Measurements from ENCODE around the gene DPP9.
A peak's percentile ranks its signal among the peaks of the same experiment; 100 is the strongest.
"Not testable (repeated sequence)": the region's sequence is repeated elsewhere in the genome, so short reads cannot be mapped to it uniquely, and the experiment has no call there.

Gene DPP9

DNA sequence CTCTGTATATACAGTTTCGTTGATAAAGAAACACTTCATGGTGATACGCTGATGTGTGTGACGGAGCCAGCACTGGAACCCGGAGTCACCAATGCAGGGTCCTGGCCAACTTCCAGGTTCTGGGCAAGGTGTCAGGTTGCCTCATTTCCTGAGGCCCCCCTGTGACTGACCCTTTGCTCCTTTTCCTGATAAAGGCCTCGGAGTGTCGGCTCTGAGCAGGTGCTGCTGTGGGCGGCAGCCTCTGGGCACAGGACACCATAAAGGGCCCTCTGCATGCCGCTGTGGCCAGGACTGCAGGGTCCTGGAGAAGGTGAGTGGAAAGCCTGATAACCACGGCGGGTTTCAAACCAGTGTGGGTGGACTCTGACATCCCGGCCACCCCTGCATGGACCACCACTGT is 36.2 kb downstream of the DPP9 start:
- DNase-seq (ENCODE audit: low read depth in 2 of 2), result no peak

DNA sequence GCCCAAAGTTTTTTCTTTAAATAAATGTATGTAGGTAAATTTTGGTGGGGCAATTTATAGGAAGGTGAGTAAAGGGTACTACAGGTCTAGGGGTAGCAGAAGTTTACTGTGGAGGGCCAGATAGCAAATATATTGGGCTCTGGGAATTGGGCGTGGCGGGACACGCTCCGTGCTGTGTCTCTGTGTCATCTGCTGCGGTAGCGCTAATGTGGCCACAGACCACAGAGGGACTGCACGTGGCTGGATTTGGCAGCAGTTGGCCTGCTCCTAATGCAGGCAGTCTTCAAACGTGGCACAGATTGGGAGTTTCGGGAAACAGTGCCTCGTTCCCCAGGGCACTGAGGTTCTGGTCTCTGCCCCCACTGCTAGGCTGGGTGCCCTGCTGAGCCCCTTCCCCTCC is 36.9 kb downstream of the DPP9 start:
- DNase-seq (ENCODE audit: low read depth in 2 of 2), result no peak

DNA sequence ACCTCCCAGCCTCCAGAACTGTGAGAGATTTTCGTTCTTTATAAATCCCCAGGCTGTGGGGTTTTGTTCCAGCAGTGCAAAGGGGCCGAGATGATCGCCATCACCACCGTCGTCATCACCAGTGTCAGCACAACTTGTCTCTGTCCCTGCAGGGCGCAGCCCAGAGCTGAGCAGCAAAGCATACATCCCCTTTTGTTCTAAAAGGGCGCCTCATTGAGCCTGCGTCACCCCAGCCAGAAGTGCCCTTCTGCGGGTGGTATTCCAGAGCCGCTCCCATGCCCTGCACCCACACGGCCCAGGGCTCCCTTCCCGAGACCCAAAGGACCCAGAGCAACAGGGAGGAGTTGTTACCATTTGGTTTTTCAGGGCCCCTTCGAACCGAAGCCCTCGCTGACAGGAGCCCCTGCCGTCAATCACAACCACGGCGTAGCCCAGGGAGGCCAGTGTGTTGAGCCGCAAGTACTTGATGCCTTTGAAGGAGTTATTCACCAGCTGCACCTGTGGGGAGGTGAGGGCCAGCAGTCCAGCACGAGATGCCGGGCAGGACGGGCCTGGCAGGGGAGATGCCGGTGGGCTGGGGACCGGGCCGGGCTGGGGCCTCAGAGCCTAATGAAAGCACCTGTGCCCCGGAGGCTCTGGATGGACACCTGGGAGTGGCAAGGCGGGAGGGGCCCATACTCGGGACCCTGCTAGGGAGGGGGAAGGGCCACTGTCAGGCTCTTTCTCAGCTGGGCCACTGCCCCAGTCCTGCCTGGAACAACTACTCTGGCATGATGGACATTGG is 39.1 kb downstream of the DPP9 start:
- DNase-seq (ENCODE audit: low read depth in 2 of 2), result no peak

DNA sequence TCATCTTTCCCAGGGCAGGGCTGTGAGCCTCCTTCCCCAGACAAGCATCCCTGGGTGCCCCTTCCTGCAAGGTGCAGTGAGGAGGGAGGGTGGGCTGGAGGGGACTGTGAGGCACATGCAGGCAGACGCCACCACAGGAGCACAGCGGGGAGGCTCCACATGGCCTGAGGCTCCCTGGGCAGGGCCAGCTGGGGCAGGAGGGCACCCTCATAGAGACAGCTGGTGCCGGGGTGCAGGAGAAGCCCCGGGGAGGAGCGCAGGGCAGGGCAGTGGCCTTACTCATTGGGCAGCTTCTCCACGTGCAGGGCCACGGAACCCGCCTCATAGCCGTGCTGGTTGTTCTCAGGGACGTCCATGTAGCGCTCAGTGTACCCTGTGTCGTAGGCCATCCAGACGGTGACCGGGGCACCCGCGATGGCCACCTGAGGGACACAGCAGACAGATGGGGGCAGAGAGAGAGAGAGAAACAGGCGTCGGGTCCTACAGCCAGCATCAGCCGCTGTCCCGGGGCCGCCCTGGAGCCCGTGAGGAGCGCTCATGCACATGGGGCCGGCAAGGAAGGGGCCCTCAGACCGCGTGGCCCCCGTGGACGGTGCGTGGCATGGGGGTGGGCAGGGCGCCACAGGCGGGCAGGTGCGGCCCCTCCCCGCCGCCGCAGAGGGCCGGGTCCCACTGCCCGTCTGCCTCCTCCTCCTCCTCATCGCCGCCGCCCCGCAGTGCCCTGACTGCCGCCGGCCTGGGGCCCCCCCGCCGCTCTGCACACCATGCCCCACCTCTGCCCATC is 41.0 kb downstream of the DPP9 start:
- no peak for DNase-seq (ENCODE audit: low read depth in 2 of 2)

DNA sequence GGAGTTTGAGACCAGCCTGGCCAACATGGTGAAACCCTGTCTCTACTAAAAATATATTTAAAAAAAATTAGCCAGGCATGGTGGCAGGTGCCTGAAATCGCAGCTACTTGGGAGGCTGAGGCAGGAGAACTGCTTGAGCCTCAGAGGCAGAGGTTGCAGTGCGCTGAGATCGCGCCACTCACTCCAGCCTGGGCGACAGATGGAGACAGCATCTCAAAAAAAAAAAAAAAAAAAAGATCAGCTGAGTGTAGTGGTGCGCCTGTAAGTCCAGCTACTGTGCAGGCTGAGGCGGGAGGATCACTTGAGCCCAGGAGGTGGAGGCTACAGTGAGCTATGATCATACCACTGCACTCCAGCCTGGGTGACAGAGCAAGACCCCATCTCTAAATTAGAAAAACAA is 43.6 kb downstream of the DPP9 start:
- DNase-seq (ENCODE audit: low read depth in 2 of 2), result not testable (repeated sequence)

DNA sequence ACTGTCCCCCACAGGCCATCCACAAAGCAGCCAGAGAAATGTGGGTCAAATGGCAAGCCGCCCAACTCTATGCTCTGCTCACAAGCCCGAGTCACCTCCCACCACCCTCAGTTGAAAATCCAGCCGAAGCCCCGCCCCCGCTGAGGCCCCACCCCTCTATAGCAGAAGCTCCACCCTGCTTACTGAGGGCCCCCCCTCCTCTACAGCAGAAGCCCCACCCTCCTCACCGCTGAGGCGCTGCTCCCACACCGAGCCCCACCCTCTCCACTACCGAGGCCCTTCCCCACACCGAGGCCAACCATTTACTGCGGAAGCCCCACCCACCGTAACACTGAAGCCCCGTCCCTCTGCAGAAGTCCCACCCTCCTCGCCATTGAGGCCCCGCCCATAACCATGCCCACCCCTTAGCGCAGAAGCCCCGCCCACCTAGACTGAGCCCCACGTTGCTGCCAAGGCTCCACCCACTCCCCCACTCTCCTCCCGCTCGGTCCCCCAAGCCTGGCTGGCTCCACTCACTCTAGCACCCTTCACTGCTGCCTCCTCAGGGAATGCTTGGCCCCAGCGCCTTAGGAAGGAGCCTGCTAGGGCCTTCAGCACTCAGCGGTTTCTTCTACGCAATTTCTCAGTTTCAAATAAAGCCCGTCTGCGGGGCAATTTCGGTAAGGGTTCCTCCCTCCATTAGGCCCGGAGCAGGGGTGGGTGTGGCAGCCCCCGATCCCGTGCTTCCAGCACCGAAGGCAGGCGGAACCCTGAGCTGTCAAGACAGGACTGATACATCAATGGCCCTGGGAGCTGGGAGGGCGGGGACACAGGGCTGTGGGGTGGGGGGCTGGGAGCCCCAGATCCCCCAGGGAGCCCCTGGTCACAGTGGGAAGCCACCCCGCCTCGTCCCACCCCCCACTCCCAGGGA is 44.5 kb downstream of the DPP9 start:
- DNase-seq (ENCODE audit: low read depth in 2 of 2), result no peak

DNA sequence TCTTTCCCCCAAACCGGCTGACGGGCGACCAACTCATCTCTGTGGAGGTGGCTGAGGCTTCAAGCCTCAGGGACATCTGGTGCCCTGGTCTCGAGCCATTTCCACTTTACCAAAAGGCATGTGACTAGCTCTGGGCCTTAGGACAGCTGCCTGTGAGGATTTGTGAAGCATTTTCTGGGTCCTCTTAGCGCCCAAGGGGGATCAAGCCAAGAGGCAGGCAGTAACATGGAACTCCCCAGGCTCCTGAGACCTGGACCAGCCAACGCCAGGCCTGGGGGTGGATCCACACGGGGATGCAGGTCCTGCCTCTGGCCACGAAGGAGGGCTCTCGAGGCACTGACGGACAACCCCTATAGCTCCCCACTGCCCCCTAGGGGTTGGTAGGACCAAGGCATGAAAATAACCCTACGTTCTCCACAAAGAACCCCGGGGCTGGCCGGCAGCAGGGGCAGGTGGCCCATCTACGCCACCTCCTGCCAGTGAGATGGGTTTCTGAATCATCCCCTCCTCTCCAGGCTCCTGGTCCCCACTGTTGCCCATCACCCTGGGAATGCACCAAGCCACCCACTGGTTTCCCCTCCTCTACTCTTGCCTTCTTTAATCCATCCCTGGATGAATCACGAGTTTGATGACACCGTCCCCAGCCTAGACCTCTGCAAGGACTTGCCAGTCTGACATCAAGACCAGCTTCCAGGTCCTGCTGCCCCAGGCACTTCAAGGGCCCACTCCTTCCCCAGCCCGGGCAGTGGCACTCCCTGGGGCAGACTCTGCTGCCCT is 46.5 kb downstream of the DPP9 start:
- no peak for DNase-seq (ENCODE audit: low read depth in 2 of 2)

DNA sequence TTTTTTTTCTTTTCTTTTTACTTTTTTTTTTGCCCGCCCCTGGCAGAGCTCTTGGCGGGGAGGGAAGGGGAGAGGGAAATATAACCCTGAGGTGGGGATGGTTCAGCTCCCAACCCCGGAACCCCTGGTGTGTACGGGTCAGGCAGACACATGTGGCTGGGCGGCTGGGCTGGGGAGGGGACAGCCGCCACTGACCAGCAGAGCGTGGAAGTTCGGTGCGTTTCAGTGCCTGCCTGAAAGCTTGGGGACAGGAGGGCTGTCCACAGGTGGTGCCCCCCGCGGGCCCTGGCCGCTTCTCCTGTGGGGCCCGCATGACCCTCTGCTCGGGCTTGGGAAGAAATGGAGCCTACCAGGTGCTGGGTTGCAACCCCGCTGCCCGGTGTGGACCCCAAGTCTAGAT is 48.3 kb downstream of the DPP9 start:
- no peak for DNase-seq (ENCODE audit: low read depth in 2 of 2)

DNA sequence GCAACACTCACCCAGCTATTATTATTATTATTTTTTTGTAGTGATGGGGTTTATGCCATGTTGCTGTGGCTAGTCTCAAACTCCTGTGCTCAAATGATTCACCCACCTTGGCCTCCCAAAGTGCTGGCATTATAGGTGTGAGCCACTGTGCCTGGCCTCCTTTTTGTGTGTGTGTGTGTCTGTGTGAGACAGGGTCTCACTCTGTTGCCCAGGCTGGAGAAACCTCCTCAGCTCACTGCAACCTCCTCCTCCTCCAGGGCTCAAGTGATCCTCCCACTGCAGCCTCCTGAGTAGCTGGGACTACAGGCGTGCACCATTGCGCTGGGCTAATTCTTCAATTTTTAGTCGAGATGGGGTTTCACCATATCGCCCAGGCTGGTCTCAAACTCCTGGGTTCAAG is 49.9 kb downstream of the DPP9 start:
- no peak for DNase-seq (ENCODE audit: low read depth in 2 of 2)

DNA sequence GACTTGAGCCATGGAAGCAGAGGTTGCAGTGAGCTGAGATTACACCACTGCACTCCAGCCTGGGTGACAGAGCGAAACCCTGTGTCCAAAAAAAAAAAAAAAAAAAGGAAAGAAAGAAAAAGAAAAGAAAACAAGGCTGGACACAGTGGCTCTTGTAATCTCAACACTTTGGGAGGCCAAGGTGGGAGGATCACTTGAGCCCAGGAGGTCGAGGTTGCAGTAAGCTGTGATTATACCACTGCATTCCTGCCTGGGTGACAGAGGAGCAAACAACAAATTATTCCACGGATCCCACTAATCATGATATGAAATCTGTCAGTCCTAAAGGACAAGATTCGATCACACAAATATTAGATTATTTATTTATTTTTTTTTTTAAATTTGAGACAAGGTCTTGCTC is 50.4 kb downstream of the DPP9 start:
- no peak for DNase-seq (ENCODE audit: low read depth in 2 of 2)

DNA sequence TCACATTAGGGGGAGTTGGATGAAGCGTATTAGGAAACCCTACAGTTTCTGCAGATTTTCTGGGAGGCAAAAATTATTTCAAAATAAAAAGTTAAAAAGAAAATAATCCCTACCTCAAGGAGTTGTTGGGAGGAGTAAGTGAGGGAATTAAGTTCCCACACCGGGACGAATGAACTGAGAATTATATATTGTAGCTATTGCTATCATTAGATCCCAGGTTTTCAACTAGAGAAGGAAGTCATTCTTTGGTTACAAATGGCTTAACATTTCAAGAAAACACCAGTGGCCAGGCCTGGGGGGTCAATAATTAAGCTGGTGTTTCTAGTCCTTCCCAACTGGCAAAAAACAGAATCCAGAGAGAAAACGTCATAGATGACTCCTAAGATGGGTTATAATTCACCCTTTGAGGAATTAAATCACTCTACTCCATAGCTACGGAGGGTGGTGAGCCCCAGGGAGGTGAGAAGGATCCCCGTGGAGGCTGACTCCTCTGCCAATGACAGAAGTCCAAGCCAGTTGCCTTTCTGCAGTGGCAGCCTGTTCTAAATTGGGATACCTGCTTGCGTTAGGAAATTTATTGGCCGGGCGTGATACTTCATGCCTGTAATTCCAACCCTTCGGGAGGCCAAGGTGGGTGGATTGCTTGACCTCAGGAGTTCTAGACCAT is 52.3 kb downstream of the DPP9 start:
- no peak for DNase-seq (ENCODE audit: low read depth in 2 of 2)

DNA sequence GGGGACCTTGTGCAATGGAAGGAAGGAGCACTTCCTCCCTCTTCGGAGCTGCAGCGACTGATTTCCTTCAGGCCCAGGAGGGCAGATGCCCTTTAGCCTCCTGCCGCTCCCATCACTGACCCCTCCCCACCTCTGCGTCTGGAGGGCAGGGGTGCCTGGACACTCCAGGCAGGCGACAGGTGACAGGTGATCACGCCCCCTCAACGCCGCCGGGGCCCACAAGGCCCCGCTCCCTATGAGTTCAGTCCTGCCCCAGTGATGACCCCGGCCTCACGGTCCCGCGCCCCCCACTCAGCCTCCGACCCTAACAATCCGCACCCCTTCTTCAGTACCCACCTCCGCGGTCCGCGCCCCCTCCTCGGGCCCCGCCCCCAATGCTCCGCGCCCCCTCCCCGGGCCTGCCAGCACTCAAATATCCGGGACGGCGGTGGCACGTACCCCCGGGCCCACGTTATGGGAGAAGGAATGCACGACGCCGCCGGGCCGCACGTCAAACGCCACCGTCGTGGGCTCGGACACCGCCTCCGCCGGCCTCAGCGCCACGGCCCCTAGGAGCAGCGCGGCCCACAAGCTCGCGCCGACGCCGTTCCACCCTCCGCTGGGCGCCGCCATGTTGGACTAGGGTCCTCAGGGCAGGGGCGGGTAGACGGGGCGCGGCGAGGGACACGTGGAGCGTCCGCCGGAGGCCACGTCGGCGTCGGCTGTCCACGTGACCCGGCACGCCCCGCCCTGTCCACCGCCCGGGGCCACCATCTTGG is 53.7 kb downstream of the DPP9 start, which contains the start of gene MYDGF:
Gene MYDGF (minus strand): TSS at position 620 of the 758 bp plus-strand sequence. CDS start 8 bp downstream, at position 612.
- peak; percentile 84 to 93 for DNase-seq (ENCODE audit: low read depth in 2 of 2)

DNA sequence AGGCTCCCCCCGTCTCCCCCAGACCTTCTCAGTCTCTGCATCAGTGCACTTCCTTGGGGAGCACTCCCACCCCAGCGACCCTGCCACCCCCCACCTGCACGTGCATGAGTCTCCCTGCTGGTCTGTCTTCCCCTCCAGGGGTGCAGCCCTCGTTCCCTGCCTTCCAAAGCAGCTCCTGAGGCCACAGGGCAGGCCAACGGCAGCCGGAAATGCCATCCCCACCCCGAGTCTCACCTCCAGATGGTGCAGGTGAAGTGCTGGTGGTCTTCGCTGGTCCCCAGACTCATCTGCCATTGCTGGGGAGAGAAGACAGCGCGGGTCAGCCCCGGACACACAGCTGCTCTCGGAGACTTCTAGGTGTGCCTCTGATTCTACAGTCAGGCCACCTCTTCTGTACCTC is 59.0 kb downstream of the DPP9 start:
- DNase-seq (ENCODE audit: low read depth in 2 of 2), result no peak

DNA sequence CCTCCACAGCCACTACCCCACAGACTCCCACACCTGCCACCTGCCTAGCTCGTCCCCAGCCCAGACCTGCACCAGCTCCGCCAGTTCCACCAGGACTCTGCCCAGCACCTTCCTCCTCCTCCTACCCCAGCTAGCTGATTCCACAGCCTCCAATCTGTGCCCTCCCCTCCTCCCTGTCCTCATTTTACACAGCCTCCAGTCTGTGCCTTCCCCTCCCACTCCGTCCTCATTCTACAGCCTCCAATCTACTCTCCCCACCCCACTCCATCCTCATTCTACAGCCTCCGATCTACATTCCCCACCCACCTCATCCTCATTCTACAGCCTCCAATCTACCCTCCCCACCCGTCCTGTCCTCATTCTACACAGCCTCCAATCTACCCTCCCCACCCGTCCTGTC is 60.8 kb downstream of the DPP9 start:
- no peak for DNase-seq (ENCODE audit: low read depth in 2 of 2)

DNA sequence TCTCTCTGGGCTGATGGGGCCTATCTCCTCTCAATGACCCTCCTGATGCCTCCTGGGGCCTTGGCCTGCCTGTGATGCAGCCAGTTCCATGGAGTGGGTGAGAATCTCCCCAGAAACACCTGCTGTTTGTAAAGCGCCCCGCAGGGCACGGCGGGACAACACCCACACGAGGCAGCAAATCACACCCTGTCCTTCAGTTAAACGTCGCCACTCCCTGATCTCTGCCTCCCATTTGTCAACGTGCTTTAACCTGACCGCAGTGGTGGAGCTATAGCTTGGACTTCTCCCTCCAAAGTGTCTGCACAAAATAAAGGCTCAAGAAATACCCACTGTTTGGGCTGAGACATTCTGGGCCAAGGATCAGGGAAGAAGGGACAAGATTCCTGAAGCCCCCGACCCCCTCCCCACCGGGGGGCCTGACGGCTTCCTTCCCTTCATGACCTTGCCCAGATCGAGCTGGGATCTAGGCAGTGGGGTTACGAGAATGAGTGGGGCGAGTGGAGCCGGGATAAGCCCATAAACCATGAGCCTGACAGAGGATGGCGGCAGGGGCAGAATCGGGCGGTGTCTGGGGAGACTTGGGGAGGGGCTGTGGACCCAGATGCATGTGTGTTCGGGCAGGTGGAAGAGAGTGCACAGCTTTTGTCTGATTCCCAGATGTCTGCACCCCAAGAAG is 61.5 kb downstream of the DPP9 start:
- no peak for DNase-seq (ENCODE audit: low read depth in 2 of 2)

DNA sequence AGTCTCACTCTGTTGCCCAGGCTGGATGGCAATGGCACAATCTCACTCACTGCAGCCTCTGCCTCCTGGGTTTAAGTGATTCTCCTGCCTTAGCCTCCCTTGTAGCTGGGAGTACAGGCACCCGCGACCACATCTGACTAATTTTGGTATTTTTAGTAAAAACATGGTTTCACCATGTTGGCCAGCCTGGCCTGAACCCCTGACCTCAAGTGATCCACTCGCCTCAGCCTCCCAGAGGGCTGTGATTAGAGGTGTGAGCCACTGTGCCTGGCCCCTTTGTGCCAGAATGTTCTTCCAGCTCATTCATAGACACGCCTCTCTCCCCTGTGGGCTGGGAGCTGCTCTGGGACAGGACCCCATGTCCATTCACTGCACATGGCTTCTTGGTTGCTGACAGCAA is 62.6 kb downstream of the DPP9 start:
- DNase-seq (ENCODE audit: low read depth in 2 of 2), result no peak

DNA sequence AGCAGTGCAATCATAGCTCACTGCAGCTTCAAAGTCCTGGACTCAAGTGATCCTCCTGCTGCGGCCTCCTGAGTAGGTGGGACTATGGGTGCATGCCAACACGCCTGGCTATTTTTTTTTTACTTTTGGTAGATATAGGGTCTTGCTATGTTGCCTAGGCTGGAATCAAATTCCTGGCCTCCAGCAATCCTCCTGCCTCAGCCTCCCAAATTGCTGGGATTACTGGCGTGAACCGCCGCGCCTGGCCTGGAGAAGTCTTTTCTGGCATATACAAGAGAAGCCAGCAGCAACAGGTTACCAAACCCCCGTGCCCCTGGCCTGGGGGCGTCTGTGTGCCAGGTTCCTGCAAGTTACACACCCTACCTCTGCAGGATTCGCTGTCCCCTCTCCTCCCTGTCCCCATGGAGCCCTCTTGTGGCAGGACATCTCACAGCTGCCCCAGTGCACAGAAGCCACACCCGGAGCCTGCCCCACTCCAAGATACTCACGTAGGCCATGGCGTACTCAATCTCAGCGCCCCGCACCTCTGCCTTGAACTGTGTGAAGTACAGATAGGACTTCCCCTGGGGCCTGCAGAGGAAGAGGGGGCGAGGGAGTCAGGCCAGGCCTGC is 63.4 kb downstream of the DPP9 start:
- no peak for DNase-seq (ENCODE audit: low read depth in 2 of 2)

DNA sequence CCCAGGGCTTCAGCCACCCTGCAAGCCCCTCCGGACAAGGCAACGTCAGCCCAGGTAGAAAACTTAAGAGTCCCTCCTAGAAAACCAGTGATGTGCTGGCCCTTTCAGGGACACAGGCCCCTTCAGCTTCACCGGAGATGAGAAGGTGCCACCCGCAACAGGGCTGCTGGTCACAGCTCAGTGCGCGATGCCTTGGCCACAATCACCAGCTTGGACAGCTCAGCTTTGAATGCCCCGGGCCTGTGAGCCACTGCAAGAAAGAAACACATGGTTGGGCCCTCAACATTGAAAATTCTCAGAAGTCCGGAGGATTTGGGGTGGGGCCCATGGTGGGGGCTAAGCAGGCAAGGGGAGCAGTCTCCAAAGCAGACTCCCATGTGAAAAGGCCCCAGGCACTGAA is 65.8 kb downstream of the DPP9 start:
- no peak for DNase-seq (ENCODE audit: low read depth in 2 of 2)

DNA sequence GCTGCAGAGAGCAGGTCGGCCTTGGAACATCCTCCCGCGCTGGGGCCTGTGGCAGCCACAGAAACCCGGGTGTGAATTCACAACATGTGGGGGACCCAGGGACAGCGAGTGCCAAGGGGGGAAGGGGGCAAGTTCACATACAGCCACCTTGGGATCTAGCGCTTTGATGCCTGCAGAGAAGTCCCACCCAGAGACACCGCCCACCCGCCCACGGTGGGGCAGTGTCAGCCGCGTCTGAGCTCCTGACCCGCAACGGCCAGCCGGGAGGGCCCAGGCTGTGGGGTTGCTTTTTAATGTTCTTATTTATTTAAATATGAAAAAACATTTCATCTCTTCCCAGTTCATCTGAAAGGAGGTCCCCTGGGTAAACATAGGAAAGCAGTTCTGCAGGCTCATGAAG is 66.4 kb downstream of the DPP9 start:
- DNase-seq (ENCODE audit: low read depth in 2 of 2), result no peak
